Hepatocyte (in vitro differentiated cells): ENCODE data around the gene FFAR3. TPM values are rescaled to one million over a fixed set of nuclear protein-coding genes. Genes with fewer than 3 reads are reported as not detected.

Experiments used
- DNase-seq: peaks from one replicate; pipeline ENCODE4 v3.0.0-alpha.2; 2016; ENCODE audit warnings: low spot score
- H2AFZ ChIP-seq: fragments of 200-600 bp; sonication (generic); 2 replicates; pipeline ENCODE4 v1.6.0; 2016; ENCODE audit warnings: antibody characterized with exemption, mild to moderate bottlenecking
- H3K27ac ChIP-seq: fragments of 200-600 bp; sonication (generic); 2 replicates; pipeline ENCODE4 v1.5.1; 2016; ENCODE audit warnings: mild to moderate bottlenecking
- H3K27me3 ChIP-seq: fragments of 200-600 bp; sonication (generic); 2 replicates; pipeline ENCODE4 v1.6.1; 2016
- H3K36me3 ChIP-seq: fragments of 200-600 bp; sonication (generic); replicated peaks from 2 replicates; pipeline ENCODE4 v1.5.1; 2016; ENCODE audit warnings: low read depth; ENCODE audit not compliant: insufficient read depth
- H3K4me1 ChIP-seq: fragments of 200-600 bp; sonication (generic); 2 replicates; pipeline ENCODE4 v1.5.1; 2016; ENCODE audit warnings: mild to moderate bottlenecking, moderate library complexity; ENCODE audit not compliant: insufficient read depth
- H3K4me2 ChIP-seq: fragments of 200-600 bp; sonication (generic); 2 replicates; pipeline ENCODE4 v1.6.0; 2016
- H3K4me3 ChIP-seq: fragments of 200-600 bp; sonication (generic); 2 replicates; pipeline ENCODE4 v1.5.1; 2016; ENCODE audit warnings: mild to moderate bottlenecking
- H3K79me2 ChIP-seq: fragments of 200-600 bp; sonication (generic); 2 replicates; pipeline ENCODE4 v1.6.0; 2017; ENCODE audit warnings: mild to moderate bottlenecking
- H3K9me2 ChIP-seq: fragments of 200-600 bp; sonication (generic); replicated peaks from 2 replicates; pipeline ENCODE4 v1.6.0; 2017; ENCODE audit warnings: mild to moderate bottlenecking; ENCODE audit not compliant: insufficient read depth
- H3K9me3 ChIP-seq: fragments of 200-600 bp; sonication (generic); 2 replicates; pipeline ENCODE4 v1.5.1; 2016; ENCODE audit warnings: low read depth, mild to moderate bottlenecking
- H4K20me1 ChIP-seq: fragments of 200-600 bp; sonication (generic); 2 replicates; pipeline ENCODE4 v1.6.0; 2016; ENCODE audit warnings: mild to moderate bottlenecking; ENCODE audit not compliant: insufficient read depth, poor library complexity, severe bottlenecking
- EZH2 ChIP-seq: fragments of 200-600 bp; sonication (generic); IDR thresholded peaks from 2 replicates; pipeline ENCODE4 v1.6.1; 2016; ENCODE audit warnings: antibody characterized with exemption, mild to moderate bottlenecking, borderline replicate concordance
- EZH2phosphoT487 ChIP-seq: fragments of 200-600 bp; sonication (generic); IDR thresholded peaks from one replicate; pipeline ENCODE4 v1.6.1; 2018; ENCODE audit warnings: antibody characterized with exemption, mild to moderate bottlenecking, low read depth, moderate library complexity; ENCODE audit not compliant: unreplicated experiment, severe bottlenecking
- WGBS: methylation state at CpG from one replicate; pipeline ENCODE4 v1.1.6; 2016; ENCODE audit warnings: low lambda C conversion rate; ENCODE audit errors: missing lambda C conversion rate; 5-methylcytosine and 5-hydroxymethylcytosine counted together
- polyA plus RNA-seq: library from polyadenylated mRNA; unstranded; fragments of >200 nt; fragmentation: Nextera tagmentation; extraction: Ambion mirVana; gene quantifications from 2 replicates; pipeline ENCODE4 v1.2.1, GENCODE V29; 2016
- total RNA-seq: library from RNA; depleted of rRNA; stranded (reverse); fragments of >200 nt; gene quantifications from 2 replicates; pipeline ENCODE4 v1.2.3, GENCODE V29; 2014
- TF ChIP-seq, protein P1 (sequence below): fragments of 200-600 bp; sonication (generic); IDR thresholded peaks from 2 replicates; pipeline ENCODE4 v1.5.1; 2016; ENCODE audit warnings: antibody characterized with exemption, mild to moderate bottlenecking; ENCODE audit not compliant: poor library complexity

FFAR3 gene
- total and polyA plus RNA-seq, 2 experiments from 2014 or later, result 0.80 TPM; not detected in 1

DNA sequence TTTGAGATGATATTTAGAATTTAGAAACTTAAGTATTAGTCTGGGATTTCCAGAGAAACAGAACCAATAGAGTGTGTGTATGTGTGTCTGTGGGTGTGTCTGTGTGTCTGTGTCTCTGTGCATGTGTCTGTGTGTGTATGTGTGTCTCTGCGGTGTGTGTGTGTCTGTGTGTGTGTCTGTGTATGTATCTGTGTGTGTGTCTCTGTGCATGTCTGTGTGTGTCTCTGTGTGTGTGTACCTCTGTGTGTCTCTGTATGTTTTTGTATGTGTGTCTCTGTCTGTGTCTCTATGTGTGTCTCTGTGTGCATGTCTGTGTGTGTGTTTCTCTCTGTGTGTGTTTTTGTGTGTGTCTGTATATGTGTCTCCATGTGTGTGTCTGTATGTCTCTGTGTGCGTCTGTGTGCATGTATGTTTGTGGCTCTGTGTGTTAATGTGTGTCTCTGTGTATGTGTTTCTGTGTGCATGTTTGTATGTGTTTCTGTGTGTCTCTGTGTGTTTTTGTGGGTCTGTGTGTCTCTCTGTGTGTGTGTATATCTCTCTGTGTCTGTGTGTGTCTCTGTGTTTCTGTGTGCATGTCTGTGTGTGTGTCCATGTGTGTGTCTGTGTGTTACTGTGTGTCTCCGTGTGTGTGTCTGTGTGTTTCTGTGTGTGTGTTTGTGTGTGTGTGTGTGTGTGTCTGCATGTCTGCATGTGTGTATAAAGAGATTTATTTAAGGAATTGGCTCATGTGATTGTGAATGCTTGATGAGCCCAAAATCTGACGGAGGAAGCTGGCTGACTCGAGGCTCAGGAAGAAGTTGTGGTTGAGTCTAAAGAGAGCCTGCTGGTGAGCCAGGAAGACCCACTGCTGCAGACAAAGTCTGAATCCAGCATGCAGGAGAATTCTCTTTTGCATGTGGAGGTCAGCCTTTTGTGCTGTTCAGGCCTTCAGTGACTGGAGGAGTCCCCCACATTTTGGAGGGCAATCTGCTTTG lies 34.8 kb downstream of the FFAR3 start:
- no peaks in the 10 kb centered on the region for H3K79me2 ChIP-seq
- no peak overlapping the region for H3K27ac ChIP-seq
- H3K4me1 ChIP-seq, result no peaks in the 10 kb centered on the region
- no peak for DNase-seq
- H3K4me3 ChIP-seq, result no peak overlapping the region
- no peaks in the 10 kb centered on the region for H3K36me3 ChIP-seq
- no peaks in the 10 kb centered on the region for H3K27me3 ChIP-seq
- H3K4me2 ChIP-seq, result no peak overlapping the region
- no peaks in the 10 kb centered on the region for H3K9me2 ChIP-seq
- TF ChIP-seq, protein P1, sequence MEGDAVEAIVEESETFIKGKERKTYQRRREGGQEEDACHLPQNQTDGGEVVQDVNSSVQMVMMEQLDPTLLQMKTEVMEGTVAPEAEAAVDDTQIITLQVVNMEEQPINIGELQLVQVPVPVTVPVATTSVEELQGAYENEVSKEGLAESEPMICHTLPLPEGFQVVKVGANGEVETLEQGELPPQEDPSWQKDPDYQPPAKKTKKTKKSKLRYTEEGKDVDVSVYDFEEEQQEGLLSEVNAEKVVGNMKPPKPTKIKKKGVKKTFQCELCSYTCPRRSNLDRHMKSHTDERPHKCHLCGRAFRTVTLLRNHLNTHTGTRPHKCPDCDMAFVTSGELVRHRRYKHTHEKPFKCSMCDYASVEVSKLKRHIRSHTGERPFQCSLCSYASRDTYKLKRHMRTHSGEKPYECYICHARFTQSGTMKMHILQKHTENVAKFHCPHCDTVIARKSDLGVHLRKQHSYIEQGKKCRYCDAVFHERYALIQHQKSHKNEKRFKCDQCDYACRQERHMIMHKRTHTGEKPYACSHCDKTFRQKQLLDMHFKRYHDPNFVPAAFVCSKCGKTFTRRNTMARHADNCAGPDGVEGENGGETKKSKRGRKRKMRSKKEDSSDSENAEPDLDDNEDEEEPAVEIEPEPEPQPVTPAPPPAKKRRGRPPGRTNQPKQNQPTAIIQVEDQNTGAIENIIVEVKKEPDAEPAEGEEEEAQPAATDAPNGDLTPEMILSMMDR, result no peak
- TF ChIP-seq EZH2, result no peak
- no peak for TF ChIP-seq EZH2phosphoT487
- H4K20me1 ChIP-seq, result no peaks in the 10 kb centered on the region
- 93% methylated on average over 5 of the region's 5 CpGs for WGBS
- H2AFZ ChIP-seq, result no peak overlapping the region
- H3K9me3 ChIP-seq, result no peaks in the 10 kb centered on the region

- no peak overlapping the region for H2AFZ ChIP-seq
- 42% methylated on average over 19 of the region's 19 CpGs for WGBS
Measured at GRCh38 chr19:35395382-35396199, 37.3 kb downstream of the FFAR3 start.

DNA sequence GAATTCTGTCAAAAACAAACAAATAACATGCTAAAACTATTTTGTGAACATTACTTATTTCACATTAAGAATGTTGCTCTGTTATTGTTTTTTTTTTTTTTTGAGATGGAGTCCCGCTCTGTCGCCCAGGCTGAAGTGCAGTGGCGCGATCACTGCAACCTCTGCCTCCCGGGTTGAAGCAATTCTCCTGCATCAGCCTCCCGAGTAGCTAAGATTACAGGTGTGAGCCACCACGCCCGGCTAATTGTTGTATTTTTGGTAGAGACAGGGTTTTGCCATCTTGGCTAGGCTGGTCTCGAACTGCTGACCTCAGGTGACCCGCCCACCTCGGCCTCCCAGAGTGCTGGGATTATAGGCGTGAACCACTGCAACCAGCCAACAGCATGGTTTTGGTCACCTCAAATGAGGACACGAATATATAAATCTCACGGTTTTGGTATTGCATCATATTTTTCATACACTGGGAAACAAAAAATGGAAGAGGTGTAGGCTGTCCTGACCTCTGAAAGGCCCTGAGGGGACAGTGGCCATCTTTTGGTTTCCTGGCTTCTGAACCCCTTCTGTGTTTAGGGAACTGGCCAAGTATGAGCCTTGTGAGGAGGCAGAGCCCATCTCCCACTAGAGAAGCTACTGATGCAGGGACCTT lies 38.1 kb downstream of the FFAR3 start:
- Histone ChIP-seq H2AFZ (no peak overlapping the region), H3K9me2 (no peaks in the 10 kb centered on the region), H4K20me1 (no peaks in the 10 kb centered on the region), H3K4me3 (no peak overlapping the region), H3K79me2 (no peaks in the 10 kb centered on the region), H3K9me3 (no peaks in the 10 kb centered on the region), H3K36me3 (no peaks in the 10 kb centered on the region), H3K27ac (peak overlapping the region; percentile 38), H3K4me2 (no peak overlapping the region), H3K27me3 (no peaks in the 10 kb centered on the region), H3K4me1 (no peaks in the 10 kb centered on the region)
- no peak for DNase-seq
- WGBS, result 94% methylated on average over 14 of the region's 14 CpGs
- TF ChIP-seq, protein P1, result no peak
- TF ChIP-seq EZH2 (no peak), EZH2phosphoT487 (no peak)

More at GRCh38 chr19:35395382-35396199, 37.3 kb downstream of the FFAR3 start:
- peak overlapping the region; percentile 14 for H3K4me2 ChIP-seq
- no peaks in the 10 kb centered on the region for H3K9me2 ChIP-seq
- no peaks in the 10 kb centered on the region for H4K20me1 ChIP-seq
- H3K4me3 ChIP-seq, result no peak overlapping the region
- no peaks in the 10 kb centered on the region for H3K27me3 ChIP-seq
- H3K79me2 ChIP-seq, result no peaks in the 10 kb centered on the region
- no peaks in the 10 kb centered on the region for H3K9me3 ChIP-seq
- H3K4me1 ChIP-seq, result no peaks in the 10 kb centered on the region
- peak; percentile 67 for DNase-seq
- no peaks in the 10 kb centered on the region for H3K36me3 ChIP-seq
- TF ChIP-seq, protein P1, result no peak
- no peak for TF ChIP-seq EZH2
- no peak for TF ChIP-seq EZH2phosphoT487
- H3K27ac ChIP-seq, result peak overlapping the region; percentile 38
